ENCODE measurements around the gene SLC6A8. TPM values are rescaled to one million over a fixed set of nuclear protein-coding genes. Genes with fewer than 3 reads are reported as not detected.

The SLC6A8 gene
- total and polyA plus RNA-seq, 2 donors (not counting 3 experiments of a cell fraction or from before 2014, with no cell fraction given), result 22.7 to 23.6 TPM

DNA sequence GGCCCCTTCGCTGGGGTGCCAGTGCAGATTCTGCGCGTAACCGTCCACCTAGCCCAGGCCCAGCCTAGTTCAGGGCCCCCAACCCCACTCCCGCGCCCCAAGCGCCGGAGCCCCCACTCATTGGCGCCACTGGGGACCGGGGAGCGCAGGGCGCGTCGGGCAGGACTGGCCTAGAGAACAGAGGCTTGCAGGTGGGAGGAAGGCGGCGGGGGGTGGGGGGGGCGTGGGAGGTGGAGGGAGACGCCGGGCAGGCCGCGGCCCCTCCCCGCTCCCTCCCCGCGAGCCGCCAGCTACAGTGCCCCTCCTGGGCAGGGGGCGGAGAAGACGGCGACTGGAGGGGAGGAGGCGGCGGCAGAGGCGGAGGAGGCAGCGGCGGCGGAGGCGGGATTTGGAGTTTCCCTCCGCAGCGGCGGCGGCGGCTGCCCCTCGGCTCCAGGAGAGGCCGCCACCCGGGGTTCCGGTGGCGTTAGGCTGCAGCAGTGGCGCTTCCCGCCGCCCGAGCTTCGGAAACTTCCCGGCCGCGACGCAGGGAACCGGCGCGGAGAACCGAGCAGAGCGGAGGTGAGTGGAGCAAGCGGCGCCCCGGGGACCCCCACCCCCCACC, 45.6 kb upstream of the SLC6A8 start:
- H3K79me2 ChIP-seq (ENCODE audit: control insufficient read depth, insufficient read depth, low read length), result no peaks in the 10 kb centered on the region
- H3K4me2 ChIP-seq (ENCODE audit: insufficient read depth, low read length), result no peak overlapping the region
- H3K4me3 ChIP-seq (replicated peaks in 1 of 3; ENCODE audit: insufficient read depth in 1 of 3, low read depth in 1 of 3, low read length in 3 of 3), result no peak overlapping the region
- ChIA-PET POLR2A (no interaction called here), CTCF (no interaction called here)
- dilution Hi-C loops (cut with MboI; ENCODE audit: extremely low pct_ligation_motif_present, low sequenced_read_pairs), result no loop called here
- H3K4me1 ChIP-seq (ENCODE audit: control insufficient read depth, extremely low read depth, insufficient read depth, low read length), result no peaks in the 10 kb centered on the region
- FAIRE-seq (no peak), DNase-seq (ENCODE audit: low read depth, low spot score) (no peak)
- TF ChIP-seq FOS (IDR thresholded peaks at IDR 0.05; ENCODE audit: borderline replicate concordance, insufficient read depth, low read length) (no peak), EZH2 (IDR thresholded peaks at IDR 0.05; ENCODE audit: borderline replicate concordance, low read depth, low read length, severe bottlenecking) (no peak)
- TF ChIP-seq, protein P1, sequence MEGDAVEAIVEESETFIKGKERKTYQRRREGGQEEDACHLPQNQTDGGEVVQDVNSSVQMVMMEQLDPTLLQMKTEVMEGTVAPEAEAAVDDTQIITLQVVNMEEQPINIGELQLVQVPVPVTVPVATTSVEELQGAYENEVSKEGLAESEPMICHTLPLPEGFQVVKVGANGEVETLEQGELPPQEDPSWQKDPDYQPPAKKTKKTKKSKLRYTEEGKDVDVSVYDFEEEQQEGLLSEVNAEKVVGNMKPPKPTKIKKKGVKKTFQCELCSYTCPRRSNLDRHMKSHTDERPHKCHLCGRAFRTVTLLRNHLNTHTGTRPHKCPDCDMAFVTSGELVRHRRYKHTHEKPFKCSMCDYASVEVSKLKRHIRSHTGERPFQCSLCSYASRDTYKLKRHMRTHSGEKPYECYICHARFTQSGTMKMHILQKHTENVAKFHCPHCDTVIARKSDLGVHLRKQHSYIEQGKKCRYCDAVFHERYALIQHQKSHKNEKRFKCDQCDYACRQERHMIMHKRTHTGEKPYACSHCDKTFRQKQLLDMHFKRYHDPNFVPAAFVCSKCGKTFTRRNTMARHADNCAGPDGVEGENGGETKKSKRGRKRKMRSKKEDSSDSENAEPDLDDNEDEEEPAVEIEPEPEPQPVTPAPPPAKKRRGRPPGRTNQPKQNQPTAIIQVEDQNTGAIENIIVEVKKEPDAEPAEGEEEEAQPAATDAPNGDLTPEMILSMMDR (IDR thresholded peaks at IDR 0.05; ENCODE audit: extremely low read depth in 1 of 2, insufficient read depth in 1 of 2, low read depth in 1 of 2, low read length in 2 of 2), result no peak
- H3K9me3 ChIP-seq (replicated peaks; ENCODE audit: control insufficient read depth, insufficient read depth, low read length), result no peaks in the 10 kb centered on the region
- no peak overlapping the region for H3K27ac ChIP-seq (ENCODE audit: insufficient read depth, low read depth, low read length)
- H3K9ac ChIP-seq (replicated peaks; ENCODE audit: extremely low read depth, insufficient read depth, low read length), result no peak overlapping the region
- no TSS peak for BruUV-seq (replicated peaks)
- no peaks in the 10 kb centered on the region for H4K20me1 ChIP-seq (replicated peaks; ENCODE audit: control insufficient read depth, extremely low read depth, insufficient read depth, low read length)
- no peaks in the 10 kb centered on the region for H3K9me1 ChIP-seq (replicated peaks; ENCODE audit: control insufficient read depth, extremely low read depth, insufficient read depth, low read length)
- intact Hi-C loops (cut with micrococcal nuclease), result no loop called here
- H3K27me3 ChIP-seq (ENCODE audit: control insufficient read depth in 2 of 2, insufficient read depth in 2 of 2, low read length in 2 of 2), result peaks cover 44 to 46% of the 10 kb centered on the region in 2 experiments
- H2AFZ ChIP-seq (ENCODE audit: low read depth, low read length), result no peak overlapping the region
- no peaks in the 10 kb centered on the region for H3K36me3 ChIP-seq (ENCODE audit: control insufficient read depth in 2 of 2, extremely low read depth in 1 of 2, insufficient read depth in 2 of 2, low read length in 2 of 2)

DNA sequence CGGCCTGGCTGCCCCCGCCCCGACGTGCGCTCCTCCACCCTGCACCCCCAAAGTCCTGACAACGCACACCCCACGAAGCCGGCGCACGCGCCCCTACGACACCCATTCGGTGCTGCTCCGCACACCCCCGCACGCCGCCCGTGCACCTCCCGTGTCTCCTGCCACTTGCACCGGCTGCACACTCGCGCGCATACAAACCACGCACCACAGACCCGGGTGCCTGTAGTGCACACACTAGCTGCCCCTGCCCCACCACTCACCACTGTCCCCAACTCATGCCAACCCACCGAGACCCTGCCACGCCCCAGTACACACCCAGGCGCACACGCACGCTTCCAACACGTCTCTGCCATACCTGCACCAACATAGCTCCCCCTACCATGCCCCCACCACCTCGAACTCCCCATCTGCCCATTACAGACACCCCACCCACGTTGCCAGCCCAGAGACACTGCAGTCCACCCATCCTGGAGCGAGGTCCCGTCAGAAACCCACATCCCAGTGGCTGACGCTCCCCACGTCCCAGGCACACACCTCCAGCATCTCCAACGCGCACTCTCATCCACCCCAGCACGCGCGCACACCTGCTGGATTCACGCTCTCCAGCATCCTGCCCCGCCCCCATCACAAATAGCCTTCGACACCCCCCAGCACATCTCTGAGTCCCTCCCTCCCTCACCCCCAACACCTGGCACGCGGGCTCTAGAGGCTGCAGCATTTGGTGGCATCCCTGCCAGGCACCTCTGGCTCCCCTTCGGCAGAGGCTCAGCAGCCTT, 44.9 kb upstream of the SLC6A8 start:
- H3K9me3 ChIP-seq (replicated peaks; ENCODE audit: control insufficient read depth, insufficient read depth, low read length), result no peaks in the 10 kb centered on the region
- no peak for TF ChIP-seq FOS (IDR thresholded peaks at IDR 0.05; ENCODE audit: borderline replicate concordance, insufficient read depth, low read length)
- no peak for TF ChIP-seq POLR2AphosphoS5 (IDR thresholded peaks at IDR 0.05; ENCODE audit: insufficient read depth, low read depth, low read length)
- TF ChIP-seq POLR2A (IDR thresholded peaks at IDR 0.05; ENCODE audit: low read depth, low read length), result no peak
- no peak for TF ChIP-seq GATA2 (IDR thresholded peaks at IDR 0.05; ENCODE audit: insufficient read depth, insufficient read length, low read depth, low read length)
- no peak for TF ChIP-seq MYC (IDR thresholded peaks at IDR 0.05; ENCODE audit: low read depth, low read length)
- no peak for TF ChIP-seq EZH2 (IDR thresholded peaks at IDR 0.05; ENCODE audit: borderline replicate concordance, low read depth, low read length, severe bottlenecking)
- TF ChIP-seq, protein P2, sequence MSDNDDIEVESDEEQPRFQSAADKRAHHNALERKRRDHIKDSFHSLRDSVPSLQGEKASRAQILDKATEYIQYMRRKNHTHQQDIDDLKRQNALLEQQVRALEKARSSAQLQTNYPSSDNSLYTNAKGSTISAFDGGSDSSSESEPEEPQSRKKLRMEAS (IDR thresholded peaks at IDR 0.05; ENCODE audit: insufficient read depth, insufficient read length), result no peak
- TF ChIP-seq JUN (IDR thresholded peaks at IDR 0.05; ENCODE audit: borderline replicate concordance, insufficient read depth, insufficient read length, low read depth), result no peak
- TF ChIP-seq, protein P1 (IDR thresholded peaks at IDR 0.05; ENCODE audit: extremely low read depth in 1 of 2, insufficient read depth in 1 of 2, low read depth in 1 of 2, low read length in 2 of 2), result no peak
- no peak overlapping the region for H3K4me3 ChIP-seq (replicated peaks in 1 of 3; ENCODE audit: insufficient read depth in 1 of 3, low read depth in 1 of 3, low read length in 3 of 3)
- no peak overlapping the region for H2AFZ ChIP-seq (ENCODE audit: low read depth, low read length)
- no peaks in the 10 kb centered on the region for H3K9me1 ChIP-seq (replicated peaks; ENCODE audit: control insufficient read depth, extremely low read depth, insufficient read depth, low read length)
- H3K4me1 ChIP-seq (ENCODE audit: control insufficient read depth, extremely low read depth, insufficient read depth, low read length), result no peaks in the 10 kb centered on the region
- CTCF ChIA-PET, result interaction anchor here (0.8 kb wide), 1 partner anchor 701 kb away, joined by 3 read pairs; no protein-coding TSS in a partner anchor
- no peak for FAIRE-seq
- H3K27me3 ChIP-seq (ENCODE audit: control insufficient read depth in 2 of 2, insufficient read depth in 2 of 2, low read length in 2 of 2), result peaks cover 48 to 50% of the 10 kb centered on the region in 2 experiments
- H3K79me2 ChIP-seq (ENCODE audit: control insufficient read depth, insufficient read depth, low read length), result no peaks in the 10 kb centered on the region
- intact Hi-C loops (cut with micrococcal nuclease) (no loop called here), dilution Hi-C loops (cut with MboI; ENCODE audit: extremely low pct_ligation_motif_present, low sequenced_read_pairs) (no loop called here)
- POLR2A ChIA-PET, result no interaction called here
- no peak overlapping the region for H3K9ac ChIP-seq (replicated peaks; ENCODE audit: extremely low read depth, insufficient read depth, low read length)
- H3K4me2 ChIP-seq (ENCODE audit: insufficient read depth, low read length), result no peak overlapping the region
- no peaks in the 10 kb centered on the region for H4K20me1 ChIP-seq (replicated peaks; ENCODE audit: control insufficient read depth, extremely low read depth, insufficient read depth, low read length)
- H3K36me3 ChIP-seq (ENCODE audit: control insufficient read depth in 2 of 2, extremely low read depth in 1 of 2, insufficient read depth in 2 of 2, low read length in 2 of 2), result no peaks in the 10 kb centered on the region
- H3K27ac ChIP-seq (ENCODE audit: insufficient read depth, low read depth, low read length), result no peak overlapping the region
- no TSS peak for BruUV-seq (replicated peaks)
- DNase-seq (ENCODE audit: low read depth, low spot score), result no peak
